GM18909 (cell line): ENCODE results near the gene SLC26A3.

ENCODE experiments used
- ATAC-seq: cut with Tn5 transposase; IDR thresholded peaks from one replicate; pipeline ENCODE4 v1.9.1; 2021; ENCODE audit warnings: mild to moderate bottlenecking; ENCODE audit not compliant: unreplicated experiment, poor library complexity

SLC26A3 gene

GRCh38 chr7:107758667-107759066 is 44.4 kb downstream of the SLC26A3 start:
- no peak for ATAC-seq

DNA sequence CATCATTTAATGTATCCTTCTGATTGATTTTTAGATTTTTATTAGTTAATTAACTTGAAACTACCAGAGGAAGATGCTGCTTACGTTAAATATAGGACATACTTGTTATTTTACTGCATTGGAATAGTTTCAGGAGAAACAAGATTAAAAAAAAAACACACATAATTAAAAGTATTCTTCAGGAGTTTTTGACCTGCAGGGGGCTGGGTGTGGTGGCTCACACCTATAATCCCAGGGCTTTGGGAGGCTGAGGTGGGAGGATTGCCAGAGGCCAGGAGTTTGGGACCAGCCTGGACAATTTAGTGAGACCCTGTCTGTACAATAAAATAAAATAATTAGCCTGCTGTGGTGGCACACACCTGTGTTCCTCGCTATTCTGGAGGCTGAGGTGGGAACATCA is 48.4 kb downstream of the SLC26A3 start:
- no peak for ATAC-seq

DNA sequence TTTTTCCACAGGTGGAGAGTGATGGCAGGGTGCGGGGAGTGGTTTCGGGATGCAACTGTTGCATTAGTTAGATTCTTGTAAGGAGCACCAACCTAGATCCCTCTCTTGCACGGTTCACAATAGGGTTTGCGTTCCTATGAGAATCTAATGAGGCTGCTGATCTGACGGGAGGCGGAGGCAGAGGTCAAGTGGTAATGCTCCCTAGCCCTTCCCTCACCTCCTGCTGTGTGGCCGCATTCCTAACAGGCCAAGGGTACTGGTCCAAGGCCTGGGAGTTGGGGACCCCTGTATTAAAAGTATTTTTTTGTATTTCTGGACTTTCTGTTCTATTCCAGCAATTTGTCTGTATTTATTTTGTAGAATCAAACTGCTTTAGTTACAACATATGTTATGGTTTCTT is 51.9 kb downstream of the SLC26A3 start:
- ATAC-seq, result no peak

DNA sequence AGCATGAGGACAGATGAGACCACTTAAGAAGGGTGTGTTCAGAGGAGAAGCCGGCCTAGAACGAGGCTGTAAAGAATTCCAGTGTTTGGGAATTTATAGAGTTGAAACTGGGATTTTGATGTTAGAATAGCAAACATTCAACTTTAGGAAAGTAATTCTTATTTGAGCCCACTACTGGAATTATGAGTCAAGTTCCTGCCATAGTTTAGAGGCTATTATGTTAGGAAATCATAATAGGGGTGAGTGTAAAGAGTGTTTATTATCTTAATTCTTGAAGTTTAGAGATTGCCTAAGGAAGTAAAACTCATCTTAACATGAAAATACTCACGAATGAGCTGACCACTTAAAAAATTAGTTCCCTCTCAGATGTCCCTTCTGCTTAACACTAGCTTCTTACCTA is 57.0 kb downstream of the SLC26A3 start:
- ATAC-seq, result no peak

DNA sequence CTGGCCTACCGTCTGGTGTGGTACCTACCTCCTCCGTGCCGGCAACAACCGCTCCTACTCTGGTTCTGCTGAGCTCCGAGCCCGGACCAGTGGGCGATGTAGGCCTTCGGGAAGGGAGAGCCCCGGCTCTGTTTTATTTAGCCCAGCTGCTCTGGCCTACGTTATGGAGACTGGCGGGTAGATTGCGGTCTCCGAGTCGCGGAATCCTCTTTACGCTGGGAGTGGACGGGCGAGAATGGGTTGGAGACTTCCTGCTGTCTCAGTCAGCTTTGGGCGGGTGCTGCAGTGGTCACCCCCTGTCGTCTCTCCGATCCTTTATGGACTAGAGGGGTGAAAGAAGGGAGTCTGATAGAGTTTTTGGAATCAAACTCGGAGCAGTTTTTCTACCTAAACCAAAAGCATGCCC is 58.7 kb downstream of the SLC26A3 start:
- ATAC-seq, result peak; percentile 39

DNA sequence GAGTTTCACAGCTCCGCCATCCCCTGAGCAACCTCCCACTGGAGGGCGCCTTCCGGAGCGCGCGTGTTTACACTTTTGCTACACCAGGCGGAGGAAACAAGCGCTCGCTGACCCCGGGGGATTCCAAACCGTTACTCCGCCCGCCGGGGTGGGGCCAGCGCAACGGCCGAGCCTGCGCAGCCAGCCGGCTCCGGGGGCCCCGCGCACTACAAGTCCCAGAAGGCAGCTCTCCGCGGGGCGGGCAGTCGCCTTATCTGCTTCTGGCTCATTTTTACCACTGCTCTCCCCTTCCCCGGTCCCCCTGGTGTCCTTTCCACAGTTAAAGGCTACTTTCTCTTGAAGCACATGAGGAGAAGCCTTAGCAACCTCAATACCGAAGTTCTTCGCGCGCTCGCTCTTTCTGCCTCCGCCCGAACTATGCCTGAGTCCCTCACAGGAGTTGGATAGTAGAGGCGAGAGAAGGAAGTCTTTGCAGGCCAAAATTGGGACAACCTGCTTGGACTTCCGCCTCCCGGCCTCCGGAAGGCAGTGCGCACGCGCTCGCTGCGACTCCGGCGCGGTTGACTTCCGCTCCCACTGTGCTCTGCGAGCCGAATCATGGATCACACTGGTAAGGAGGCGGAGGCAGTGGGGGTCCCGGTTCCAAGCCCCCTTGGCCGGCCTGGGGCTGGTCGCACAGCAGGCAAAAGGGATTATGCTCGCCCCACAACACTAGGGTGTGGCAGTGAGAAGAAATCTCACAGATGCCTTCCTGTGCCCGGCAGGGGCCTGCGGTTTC is 59.3 kb downstream of the SLC26A3 start, which contains the start of gene CBLL1:
TSS of gene CBLL1 (plus strand) at position 576 of the 778 bp plus-strand sequence. CDS start at position 598, 22 bp downstream.
- ATAC-seq, result peak; percentile 93

- peak; percentile 45 for ATAC-seq
Measured at GRCh38 chr7:107742678-107743566, 60.1 kb downstream of the SLC26A3 start.

GRCh38 chr7:107728276-107728675 is 74.7 kb downstream of the SLC26A3 start:
- no peak for ATAC-seq

DNA sequence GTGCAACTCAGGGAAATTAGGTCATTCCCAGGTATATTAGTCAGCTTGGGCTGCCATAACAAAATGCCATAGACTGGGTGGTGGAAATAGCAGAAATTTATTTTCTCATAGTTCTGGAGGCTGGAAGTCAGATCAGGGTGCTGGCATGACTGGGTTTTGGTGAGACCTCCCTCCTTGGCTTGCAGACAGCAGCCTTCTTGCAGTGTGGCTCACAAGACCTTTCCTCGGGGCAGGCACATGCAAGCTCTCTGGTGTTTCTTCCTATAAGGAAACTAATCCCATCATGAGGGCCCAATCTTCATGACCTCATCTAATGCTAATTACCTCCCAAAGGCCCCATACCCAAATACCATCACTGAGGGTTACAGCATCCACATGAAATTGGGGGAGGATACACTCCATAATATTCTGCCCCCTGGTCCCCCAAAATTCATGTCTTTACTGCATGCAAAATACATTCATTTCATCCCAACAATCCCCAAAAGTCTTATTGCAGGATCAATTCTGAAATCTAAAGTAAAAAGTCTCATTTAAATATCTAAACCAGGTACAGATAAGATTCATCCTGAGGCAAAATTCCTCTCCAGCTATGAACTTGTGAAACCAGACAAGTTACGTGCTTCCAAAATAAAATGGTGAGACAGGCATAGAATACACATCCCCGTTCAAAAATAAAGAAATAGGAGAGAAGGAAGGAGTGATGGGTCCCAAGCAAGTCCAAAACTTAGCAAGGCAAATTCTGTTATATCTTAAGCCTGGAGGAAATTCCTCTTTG is 76.5 kb downstream of the SLC26A3 start:
- no peak for ATAC-seq

DNA sequence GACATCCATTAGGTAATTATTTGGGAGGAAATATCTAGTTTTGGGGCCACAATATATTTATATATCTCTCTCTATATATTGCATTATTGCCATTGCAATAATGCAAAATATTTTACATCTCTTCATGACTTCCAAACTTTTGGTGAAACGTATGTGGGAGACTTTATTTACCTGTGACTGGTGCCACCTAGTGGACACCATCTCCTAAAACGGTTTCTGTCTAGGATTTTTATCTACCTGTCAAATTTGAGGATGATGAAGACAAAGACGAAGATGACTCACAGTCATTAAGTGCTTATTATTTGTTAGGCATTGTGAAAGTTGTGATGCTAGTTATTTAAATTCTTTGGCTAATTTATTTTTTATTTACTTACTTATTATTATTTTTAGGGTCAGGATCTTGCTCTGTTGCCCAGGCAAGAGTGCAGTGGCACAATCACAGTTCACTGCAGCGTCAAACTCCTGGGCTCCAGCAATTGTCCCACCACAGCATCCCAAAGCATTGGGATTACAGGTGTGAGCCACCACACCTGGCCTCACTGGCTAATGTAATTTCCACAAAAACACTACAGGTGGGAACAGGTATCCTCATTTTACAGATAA is 77.8 kb downstream of the SLC26A3 start:
- ATAC-seq, result no peak

GRCh38 chr7:107723255-107723654 is 79.8 kb downstream of the SLC26A3 start:
- no peak for ATAC-seq

- ATAC-seq, result no peak
Measured at GRCh38 chr7:107721286-107721685, 81.7 kb downstream of the SLC26A3 start.

DNA sequence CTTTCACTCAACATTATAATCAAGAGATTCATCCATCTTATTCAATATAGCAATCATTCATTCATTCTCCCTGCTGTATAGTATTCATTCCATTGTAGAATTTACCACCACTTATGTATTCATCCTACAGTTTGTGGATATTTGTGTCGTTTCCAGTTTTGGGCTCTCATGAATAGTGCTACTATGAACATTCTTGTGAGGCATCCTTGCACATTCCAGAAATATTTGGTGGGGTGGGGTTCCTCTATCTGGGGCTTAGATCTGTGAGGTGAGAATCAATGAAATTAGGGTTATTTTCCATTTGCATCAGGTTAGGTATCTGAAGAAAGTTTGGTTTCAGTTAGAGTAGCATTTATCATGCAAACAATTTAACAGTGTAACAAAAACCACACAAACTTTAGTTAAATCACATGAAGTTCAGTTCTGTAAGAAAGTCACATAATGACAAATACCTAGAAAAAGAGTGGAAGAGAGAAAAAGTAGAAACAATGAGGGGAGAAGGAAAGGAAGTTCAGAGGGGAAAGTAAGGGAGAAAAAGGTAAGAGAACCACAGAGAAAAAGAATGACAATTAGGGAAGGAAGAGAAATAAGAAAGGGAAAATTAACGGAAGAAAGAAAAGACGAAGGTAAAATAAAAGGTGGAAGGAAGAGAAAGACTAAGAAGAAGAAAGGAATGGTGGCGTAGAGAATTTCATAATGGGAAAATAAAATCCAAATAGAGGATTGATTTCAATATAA is 84.4 kb downstream of the SLC26A3 start:
- ATAC-seq, result no peak

DNA sequence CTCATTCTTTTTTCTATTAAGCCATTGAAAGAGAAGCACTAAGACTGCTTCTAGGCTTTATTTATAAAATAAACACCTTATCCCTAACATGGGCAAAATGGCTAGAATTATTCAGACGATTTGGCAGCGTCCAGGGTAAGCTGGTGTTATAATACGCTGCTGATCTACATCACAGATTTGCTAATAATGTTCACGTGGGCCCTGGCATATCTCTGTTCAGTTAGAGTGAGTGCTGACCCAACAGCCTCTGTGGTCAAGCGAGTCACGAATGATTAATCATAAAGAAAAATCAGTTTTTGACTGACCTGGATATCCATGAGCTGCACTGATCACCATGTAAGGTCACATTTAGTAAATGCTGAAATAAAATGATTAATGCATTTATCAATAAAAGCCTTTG is 87.5 kb downstream of the SLC26A3 start:
- ATAC-seq, result no peak
